SJSA1 (cell line): ENCODE data around the gene ADAM11. TPM values are rescaled to one million over a fixed set of nuclear protein-coding genes. Genes with fewer than 3 reads are reported as not detected.

Experiments
- DNase-seq, 2 experiments: peaks; one replicate each; pipeline ENCODE4 v3.0.0-alpha.2; 2015 to 2020; ENCODE audit warnings: low spot score in 2 of 2, low read depth in 1 of 2
- H3K27ac ChIP-seq: fragments of 250-450 bp; sonication (Bioruptor Pico); 2 replicates; pipeline ENCODE4 v1.5.1; 2020; ENCODE audit warnings: mild to moderate bottlenecking, moderate library complexity
- H3K27me3 ChIP-seq: fragments of 250-450 bp; sonication (Bioruptor Pico); replicated peaks from 2 replicates; pipeline ENCODE4 v1.5.1; 2020; ENCODE audit warnings: mild to moderate bottlenecking, moderate library complexity
- H3K36me3 ChIP-seq: fragments of 250-450 bp; sonication (Bioruptor Pico); 2 replicates; pipeline ENCODE4 v1.5.1; 2020; ENCODE audit warnings: mild to moderate bottlenecking
- H3K4me1 ChIP-seq: fragments of 250-450 bp; sonication (Bioruptor Pico); replicated peaks from 2 replicates; pipeline ENCODE4 v1.6.1; 2021; ENCODE audit warnings: mild to moderate bottlenecking
- H3K4me3 ChIP-seq: fragments of 250-450 bp; sonication (Bioruptor Pico); 2 replicates; pipeline ENCODE4 v1.5.1; 2020; ENCODE audit warnings: mild to moderate bottlenecking
- H3K9me3 ChIP-seq: fragments of 250-450 bp; sonication (Bioruptor Pico); replicated peaks from 2 replicates; pipeline ENCODE4 v1.5.1; 2020; ENCODE audit warnings: mild to moderate bottlenecking
- total RNA-seq: library from RNA; depleted of rRNA; stranded (reverse); fragments of >200 nt; shearing (Covaris generic); gene quantifications from 2 replicates; pipeline ENCODE4 v1.2.3, GENCODE V29; 2014

ADAM11 gene
- total RNA-seq, 1 experiment from 2014 or later, result 0.13 TPM

GRCh38 chr17:44761932-44762810 lies 3.4 kb downstream of the ADAM11 start:
- no peak for DNase-seq
- Histone ChIP-seq H3K9me3 (peaks cover 4% of the 10 kb centered on the region; the same call in 1 of the 2 replicates), H3K27ac (no peak overlapping the region), H3K4me3 (no peak overlapping the region), H3K4me1 (peaks cover 10% of the 10 kb centered on the region), H3K27me3 (peaks cover 36% of the 10 kb centered on the region), H3K36me3 (no peaks in the 10 kb centered on the region)

- peaks cover 10% of the 10 kb centered on the region for H3K4me1 ChIP-seq
- H3K27ac ChIP-seq, result no peak overlapping the region
- no peak for DNase-seq
- no peak overlapping the region for H3K4me3 ChIP-seq
- no peaks in the 10 kb centered on the region for H3K36me3 ChIP-seq
- H3K27me3 ChIP-seq, result peaks cover 26% of the 10 kb centered on the region
- H3K9me3 ChIP-seq, result 0 out of 2 replicates have a peak, but pooled peaks cover 2% of the 10 kb centered on the region
Observed at GRCh38 chr17:44763170-44763569, 4.4 kb downstream of the ADAM11 start.

GRCh38 chr17:44765965-44766364 lies 7.2 kb downstream of the ADAM11 start:
- Histone ChIP-seq H3K36me3 (no peaks in the 10 kb centered on the region), H3K9me3 (0 out of 2 replicates have a peak, but pooled peaks cover 2% of the 10 kb centered on the region), H3K27me3 (peaks cover 6% of the 10 kb centered on the region; the same call in 1 of the 2 replicates), H3K4me3 (no peak overlapping the region), H3K27ac (no peak overlapping the region), H3K4me1 (no peaks in the 10 kb centered on the region)
- no peak for DNase-seq

- Histone ChIP-seq H3K36me3 (no peaks in the 10 kb centered on the region), H3K4me3 (no peak overlapping the region), H3K4me1 (no peaks in the 10 kb centered on the region), H3K9me3 (no peaks in the 10 kb centered on the region), H3K27ac (no peak overlapping the region), H3K27me3 (peaks cover under 1% of the 10 kb centered on the region; the same call in 1 of the 2 replicates)
- DNase-seq, result no peak
Observed at GRCh38 chr17:44766409-44767038, 7.7 kb downstream of the ADAM11 start.

- no peak overlapping the region for H3K27ac ChIP-seq
- DNase-seq, result no peak
Observed at GRCh38 chr17:44767493-44767892, 8.7 kb downstream of the ADAM11 start.

GRCh38 chr17:44768505-44769142 lies 9.8 kb downstream of the ADAM11 start:
- Histone ChIP-seq H3K9me3 (no peaks in the 10 kb centered on the region), H3K27me3 (peaks cover 13% of the 10 kb centered on the region), H3K4me3 (no peak overlapping the region), H3K27ac (no peak overlapping the region), H3K4me1 (no peaks in the 10 kb centered on the region), H3K36me3 (no peaks in the 10 kb centered on the region)
- no peak for DNase-seq

More at GRCh38 chr17:44767493-44767892, 8.7 kb downstream of the ADAM11 start:
- H3K36me3 ChIP-seq, result no peaks in the 10 kb centered on the region
- no peaks in the 10 kb centered on the region for H3K4me1 ChIP-seq
- peaks cover 1% of the 10 kb centered on the region for H3K27me3 ChIP-seq
- no peaks in the 10 kb centered on the region for H3K9me3 ChIP-seq
- H3K4me3 ChIP-seq, result no peak overlapping the region

- H3K36me3 ChIP-seq, result no peaks in the 10 kb centered on the region
Observed at GRCh38 chr17:44769230-44769629, 10.4 kb downstream of the ADAM11 start.

GRCh38 chr17:44769647-44770084 lies 10.9 kb downstream of the ADAM11 start:
- no peak overlapping the region for H3K4me3 ChIP-seq
- no peak for DNase-seq
- H3K36me3 ChIP-seq, result no peaks in the 10 kb centered on the region
- no peak overlapping the region for H3K27ac ChIP-seq
- H3K4me1 ChIP-seq, result peaks cover 5% of the 10 kb centered on the region
- peaks cover 23% of the 10 kb centered on the region for H3K27me3 ChIP-seq
- no peaks in the 10 kb centered on the region for H3K9me3 ChIP-seq

More at GRCh38 chr17:44769230-44769629, 10.4 kb downstream of the ADAM11 start:
- no peak overlapping the region for H3K4me3 ChIP-seq
- no peak for DNase-seq
- H3K4me1 ChIP-seq, result peaks cover 1% of the 10 kb centered on the region
- peaks cover 19% of the 10 kb centered on the region for H3K27me3 ChIP-seq
- no peak overlapping the region for H3K27ac ChIP-seq
- H3K9me3 ChIP-seq, result no peaks in the 10 kb centered on the region

- Histone ChIP-seq H3K9me3 (no peaks in the 10 kb centered on the region), H3K4me3 (no peak overlapping the region), H3K36me3 (no peaks in the 10 kb centered on the region), H3K27me3 (peaks cover 23% of the 10 kb centered on the region), H3K27ac (no peak overlapping the region), H3K4me1 (peaks cover 12% of the 10 kb centered on the region)
- DNase-seq, result no peak
Observed at GRCh38 chr17:44770166-44770925, 11.6 kb downstream of the ADAM11 start.

GRCh38 chr17:44772308-44773045 lies 13.7 kb downstream of the ADAM11 start:
- no peak for DNase-seq
- Histone ChIP-seq H3K9me3 (no peaks in the 10 kb centered on the region), H3K36me3 (no peaks in the 10 kb centered on the region), H3K4me3 (no peak overlapping the region), H3K4me1 (peaks cover 18% of the 10 kb centered on the region), H3K27ac (no peak overlapping the region), H3K27me3 (peaks cover 23% of the 10 kb centered on the region)

GRCh38 chr17:44773140-44773539 lies 14.4 kb downstream of the ADAM11 start:
- H3K4me1 ChIP-seq, result peaks cover 18% of the 10 kb centered on the region
- H3K27ac ChIP-seq, result no peak overlapping the region
- no peak for DNase-seq
- H3K27me3 ChIP-seq, result peaks cover 23% of the 10 kb centered on the region
- no peak overlapping the region for H3K4me3 ChIP-seq
- no peaks in the 10 kb centered on the region for H3K36me3 ChIP-seq
- H3K9me3 ChIP-seq, result no peaks in the 10 kb centered on the region

- no peaks in the 10 kb centered on the region for H3K9me3 ChIP-seq
- peaks cover 23% of the 10 kb centered on the region for H3K27me3 ChIP-seq
- H3K36me3 ChIP-seq, result no peaks in the 10 kb centered on the region
- peaks cover 26% of the 10 kb centered on the region for H3K4me1 ChIP-seq
- H3K27ac ChIP-seq, result no peak overlapping the region
- H3K4me3 ChIP-seq, result peak overlapping the region; percentile 36
- DNase-seq, result peak; percentile 90 to 95
Observed at GRCh38 chr17:44774271-44775135, 15.7 kb downstream of the ADAM11 start.
